ENCODE data around the gene IL36B.
"Not testable (repeated sequence)": the region's sequence is repeated elsewhere in the genome, so short reads cannot be mapped to it uniquely, and the experiment has no call there.

Gene IL36B

GRCh38 chr2:113052396-113052917 lies at the start of gene IL36B:
TSS of gene IL36B (minus strand) at chr2:113052867.
- no peak for DNase-seq (ENCODE audit: low spot score)

DNA sequence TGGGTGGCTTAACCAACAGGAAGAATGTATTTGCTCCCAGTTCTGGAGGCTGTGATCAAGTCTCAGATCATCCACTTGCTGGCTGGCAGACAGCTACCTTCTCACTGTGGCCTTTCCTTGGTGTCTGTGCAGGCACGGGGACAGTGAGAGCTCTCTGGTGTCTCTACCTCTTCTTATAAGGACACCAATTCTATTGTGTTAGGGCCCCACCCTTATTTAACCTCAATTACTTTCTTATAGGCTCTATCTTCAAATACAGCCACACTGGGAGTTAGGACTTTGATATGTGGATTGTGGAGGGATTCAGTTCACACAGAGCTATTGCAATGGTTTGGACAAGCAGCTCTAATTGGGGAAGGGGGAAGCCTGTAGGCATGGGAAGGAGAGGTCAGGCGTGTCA lies 49.5 kb upstream of the IL36B start:
- DNase-seq (ENCODE audit: low spot score) = no peak

DNA sequence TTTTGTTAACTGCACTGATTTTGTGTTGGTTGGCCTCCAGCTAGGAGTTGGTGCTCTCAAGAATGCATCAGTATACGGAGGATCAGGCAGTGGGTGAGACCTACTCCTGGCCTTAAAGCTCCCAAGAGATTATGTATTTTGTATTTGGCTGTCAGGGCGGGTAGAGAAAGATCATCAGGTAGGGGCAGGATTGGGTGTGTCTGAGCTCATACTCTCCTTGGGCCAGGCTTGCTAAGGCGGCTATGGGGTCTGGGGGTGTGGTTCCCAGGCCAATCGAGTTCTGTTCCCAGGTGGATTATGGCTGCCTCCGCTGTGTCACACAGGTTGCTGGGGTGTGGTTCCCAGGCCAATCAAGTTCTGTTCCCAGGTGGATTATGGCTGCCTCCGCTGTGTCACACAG lies 45.9 kb upstream of the IL36B start:
- DNase-seq (ENCODE audit: low spot score) = no peak

DNA sequence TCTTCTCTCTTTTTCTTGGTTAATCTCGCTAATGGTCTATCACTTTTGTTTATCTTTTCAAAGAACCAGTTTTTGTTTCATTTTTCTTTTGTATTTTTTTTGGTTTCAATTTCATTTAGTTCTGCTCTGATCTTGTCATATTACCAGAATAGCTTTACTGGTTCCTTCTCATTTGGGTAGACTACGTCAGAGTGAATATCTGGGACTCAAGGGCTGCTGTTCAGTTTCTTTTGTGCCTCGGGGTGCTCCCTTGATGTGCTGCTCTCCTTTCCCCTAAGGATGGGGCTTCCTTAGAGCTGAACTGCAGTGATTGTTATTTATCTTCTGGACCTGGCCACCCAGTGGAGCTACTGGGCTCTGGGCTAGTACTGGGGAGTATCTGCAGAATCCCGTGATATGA lies 45.4 kb upstream of the IL36B start:
- DNase-seq (ENCODE audit: low spot score) = peak; percentile 22

DNA sequence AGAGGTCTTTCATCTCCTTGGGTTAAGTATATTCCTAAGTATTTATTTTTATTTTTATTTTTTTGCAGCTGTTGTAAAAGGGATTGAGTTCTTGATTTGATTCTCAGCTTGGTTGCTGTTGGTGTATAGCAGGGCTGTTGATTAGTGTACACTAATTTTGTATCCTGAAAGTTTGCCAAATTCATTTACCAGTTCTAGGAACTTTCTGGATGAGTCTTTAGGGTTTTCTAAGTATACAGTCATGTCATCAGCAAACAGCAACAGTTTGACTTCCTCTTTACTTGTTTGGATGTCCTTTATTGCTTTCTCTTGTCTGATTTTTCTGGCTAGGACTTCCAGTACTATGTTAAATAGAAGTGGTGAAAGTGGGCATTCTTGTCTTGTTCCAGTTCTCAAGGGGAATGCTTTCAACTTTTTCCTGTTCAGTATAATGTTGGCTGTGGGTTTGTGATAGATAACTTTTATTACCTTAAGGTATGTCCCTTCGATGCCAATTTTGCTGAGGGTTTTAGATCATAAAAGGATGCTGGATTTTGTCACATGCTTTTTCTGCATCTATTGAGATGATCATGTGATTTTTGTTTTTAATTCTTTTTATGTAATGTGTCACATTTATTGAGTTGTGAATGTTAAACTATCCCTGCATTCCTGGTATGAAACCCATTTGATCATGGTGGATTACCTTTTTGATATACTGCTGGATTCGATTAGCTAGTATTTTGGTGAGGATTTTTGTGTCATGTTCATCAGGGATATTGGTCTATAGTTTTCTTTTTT lies 44.4 kb upstream of the IL36B start:
- peak; percentile 52 for DNase-seq (ENCODE audit: low spot score)

GRCh38 chr2:113096306-113096705 lies 43.6 kb upstream of the IL36B start:
- not testable (repeated sequence) for DNase-seq (ENCODE audit: low spot score)

DNA sequence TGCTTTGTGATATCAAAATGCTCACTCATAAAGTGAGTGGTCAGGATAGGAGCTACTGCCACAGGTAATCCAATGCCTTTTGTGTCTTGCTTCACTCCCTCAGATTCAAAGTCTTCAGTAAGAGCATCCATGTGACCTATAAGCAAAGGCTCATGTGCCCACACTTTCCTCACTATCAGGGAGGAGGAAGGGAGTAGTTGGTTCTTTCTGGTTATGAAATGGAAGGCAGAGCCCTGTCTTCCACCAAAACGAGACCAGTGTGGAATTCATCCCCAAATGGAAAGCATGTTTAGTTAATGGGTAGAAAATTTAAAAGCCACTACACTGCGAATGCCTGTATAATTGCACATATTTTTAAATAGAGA lies 40.9 kb upstream of the IL36B start:
- DNase-seq (ENCODE audit: low spot score) = no peak

- no peak for DNase-seq (ENCODE audit: low spot score)
Measured at GRCh38 chr2:113092864-113093612, 40.4 kb upstream of the IL36B start.

DNA sequence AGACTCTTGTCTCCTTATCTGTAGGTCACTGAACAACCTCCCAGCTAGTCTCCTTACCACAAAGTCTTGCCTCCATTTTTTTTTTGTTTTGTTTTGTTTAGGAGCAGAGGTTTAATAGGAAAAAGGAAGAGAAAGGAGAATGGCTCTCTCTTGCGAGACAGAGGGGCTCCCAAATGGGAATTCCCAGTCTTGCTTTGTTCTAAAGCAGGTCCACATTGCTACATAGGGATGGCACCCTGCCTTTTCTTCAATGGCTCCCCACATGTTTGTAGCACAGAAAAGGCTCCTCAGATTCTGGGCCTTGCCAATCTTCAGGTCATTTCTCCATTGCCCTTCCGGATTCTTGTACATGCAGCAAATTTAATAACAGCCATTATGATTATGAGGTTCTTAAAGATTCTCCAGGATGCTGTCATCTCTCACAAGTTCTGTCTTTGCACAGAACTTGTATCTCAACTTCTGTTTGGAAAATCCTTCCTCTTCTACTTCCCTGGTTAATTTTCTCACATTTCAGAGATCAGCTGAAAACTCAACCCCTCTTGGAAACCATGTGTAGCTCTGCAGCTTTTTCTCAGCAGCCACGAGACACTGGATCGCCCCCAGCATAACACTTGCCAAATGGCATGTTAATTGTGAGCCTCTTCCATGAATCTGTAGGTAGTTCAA lies 38.7 kb upstream of the IL36B start:
- no peak for DNase-seq (ENCODE audit: low spot score)

- DNase-seq (ENCODE audit: low spot score) = peak; percentile 48
Measured at GRCh38 chr2:113089916-113090315, 37.2 kb upstream of the IL36B start.

- DNase-seq (ENCODE audit: low spot score) = no peak
Measured at GRCh38 chr2:113088213-113088992, 35.7 kb upstream of the IL36B start.

- DNase-seq (ENCODE audit: low spot score) = no peak
Measured at GRCh38 chr2:113085542-113085941, 32.9 kb upstream of the IL36B start.

GRCh38 chr2:113084249-113085000 lies 31.8 kb upstream of the IL36B start:
- DNase-seq (ENCODE audit: low spot score) = peak; percentile 48

DNA sequence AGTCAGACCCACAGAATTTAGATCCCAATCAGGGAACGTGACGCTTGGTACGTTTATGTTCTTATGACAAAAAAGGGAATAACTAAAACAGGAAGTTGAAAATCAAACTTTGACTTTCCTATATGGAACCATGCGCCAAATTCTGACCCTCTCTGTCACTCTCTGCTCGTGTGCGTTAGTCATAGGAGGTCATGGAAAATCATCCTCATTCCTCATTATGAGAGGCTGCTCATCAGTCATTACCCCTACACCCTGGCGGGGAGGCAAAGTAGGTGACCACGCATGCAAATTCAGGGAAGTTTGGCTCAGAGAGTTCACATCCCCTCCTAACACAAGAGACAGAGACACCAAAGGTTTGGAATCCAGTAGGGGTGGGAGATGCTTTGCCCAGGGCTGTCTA lies 30.6 kb upstream of the IL36B start:
- DNase-seq (ENCODE audit: low spot score) = no peak

- no peak for DNase-seq (ENCODE audit: low spot score)
Measured at GRCh38 chr2:113081488-113082210, 29.0 kb upstream of the IL36B start.

GRCh38 chr2:113080134-113080533 lies 27.5 kb upstream of the IL36B start:
- peak; percentile 36 for DNase-seq (ENCODE audit: low spot score)

DNA sequence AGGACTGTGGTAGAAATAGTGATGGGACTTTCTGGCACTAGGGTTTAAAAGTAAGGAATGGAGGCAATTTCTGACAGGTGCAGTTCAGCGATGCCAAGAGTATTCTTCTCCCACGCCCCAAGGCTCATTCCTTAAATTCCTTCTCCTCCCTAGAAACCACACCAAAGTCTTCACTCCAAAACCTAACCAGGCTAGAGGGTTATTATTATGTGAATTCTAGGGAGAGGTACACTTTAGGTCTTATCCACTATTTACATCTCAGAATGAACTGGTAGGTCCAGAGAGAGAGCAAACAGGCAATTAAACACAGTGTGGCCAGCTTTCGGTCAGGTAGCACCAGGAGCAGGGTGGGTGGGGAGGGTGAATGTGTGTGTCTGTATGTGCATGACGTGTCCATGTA lies 26.5 kb upstream of the IL36B start:
- no peak for DNase-seq (ENCODE audit: low spot score)

DNA sequence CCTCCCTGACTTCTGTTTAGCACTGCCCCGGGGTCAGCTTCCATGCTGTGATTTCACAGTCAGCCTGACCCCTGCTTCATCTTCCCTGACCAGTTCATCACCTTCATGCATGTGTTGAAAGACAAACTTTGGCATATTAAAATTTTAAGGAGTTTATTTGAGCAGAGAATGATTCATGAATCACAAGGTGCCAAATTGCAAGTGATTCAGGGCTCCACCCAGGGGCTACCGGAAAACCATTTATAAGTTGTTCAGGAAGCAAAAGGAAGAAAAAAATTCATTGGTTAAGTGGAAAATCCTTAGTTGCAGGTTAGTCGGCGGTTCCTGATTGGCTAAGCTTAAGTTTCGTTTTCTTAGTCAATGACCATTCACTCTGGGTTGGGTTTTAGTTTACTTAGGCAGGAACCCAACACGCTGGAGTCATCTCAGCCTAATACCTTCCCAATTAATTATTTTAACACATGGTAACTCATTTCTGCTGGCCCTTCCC lies 25.7 kb upstream of the IL36B start:
- no peak for DNase-seq (ENCODE audit: low spot score)

GRCh38 chr2:113077921-113078320 lies 25.3 kb upstream of the IL36B start:
- no peak for DNase-seq (ENCODE audit: low spot score)

GRCh38 chr2:113076954-113077669 lies 24.4 kb upstream of the IL36B start:
- DNase-seq (ENCODE audit: low spot score) = no peak

All from activated CD4-positive, alpha-beta T cell treated with anti-CD3 and anti-CD28 coated beads, Interleukin-2, Interleukin-4, amounts not matched to agents 100 ng/mL and 50 ng/mL, durations not matched to agents 16 hours and 8 hours (primary cell).